Adrenal gland (tissue), 12 donors: Measurements from ENCODE around the gene HIVEP3. TPM values are rescaled to one million over a fixed set of nuclear protein-coding genes. Genes with fewer than 3 reads are reported as not detected.

Source experiments
- DNase-seq, 7 donors: peaks; one replicate each; pipeline ENCODE4 v3.0.0-alpha.2; 2019 to 2020
- H3K27ac ChIP-seq, 5 donors: fragments of 200-600 bp; sonication (generic) in 4 of 5; 1 replicate in 3 of 5; 2 replicates in 2 of 5; pipeline versions ENCODE4 v1.5.1 to v1.8.0; 2016 to 2020; ENCODE audit warnings: mild to moderate bottlenecking in 1 of 5
- H3K27me3 ChIP-seq: fragments of 200-600 bp; 2 replicates; pipeline ENCODE4 v1.8.0; 2021
- H3K36me3 ChIP-seq, 2 donors: fragments of 200-600 bp; replicated peaks in 1 of 2; 1 replicate in 1 of 2; 2 replicates in 1 of 2; pipeline versions ENCODE4 v1.5.1 to v1.8.0; 2018 to 2022
- H3K4me1 ChIP-seq, 2 donors: fragments of 200-600 bp; replicated peaks in 1 of 2; 1 replicate in 1 of 2; 2 replicates in 1 of 2; pipeline versions ENCODE4 v1.5.1 to v1.8.0; 2018 to 2021
- H3K4me3 ChIP-seq, 4 donors: fragments of 200-600 bp; sonication (generic) in 3 of 4; one replicate each; pipeline ENCODE4 v1.5.1; 2016 to 2018
- H3K9me3 ChIP-seq, 3 donors: fragments of 200-600 bp; sonication (generic) in 1 of 3; replicated peaks in 1 of 3; 1 replicate in 2 of 3; 2 replicates in 1 of 3; pipeline versions ENCODE4 v1.5.1 to v1.8.0; 2016 to 2021
- POLR2A ChIP-seq, 2 donors: fragments of 450-650 bp; IDR thresholded peaks; one replicate each; pipeline ENCODE4 v1.6.1; 2017; ENCODE audit warnings: antibody characterized with exemption in 2 of 2, mild to moderate bottlenecking in 2 of 2, moderate library complexity in 1 of 2
- WGBS, 4 donors: extraction: QIAGEN DNeasy Blood & Tissue Kit in 2 of 4; methylation state at CpG; one replicate each; pipeline versions ENCODE4 v1.1.5 to v1.1.7; 2013 to 2017; 5-methylcytosine and 5-hydroxymethylcytosine counted together
- intact Hi-C, 2 donors: fragments of 100-400 bp; cut with DNase I; formaldehyde crosslinking; loops; one replicate each; pipeline versions ENCODE4 v1.14.1 to v1.15.0; 2022 to 2023
- polyA plus RNA-seq, 3 donors: library from polyadenylated mRNA; stranded (reverse); fragments of 200-250 nt in 2 of 3; fragments of 350-450 nt in 1 of 3; fragmentation: Illumina TruSeq in 1 of 3; extraction: RNeasy Lipid Tissue Mini Kit (QIAGEN cat#74804) in 1 of 3; gene quantifications; one replicate each; pipeline ENCODE4 v1.2.3, GENCODE V29; 2013 to 2014
- total RNA-seq, 9 donors: library from RNA; depleted of rRNA in 4 of 9; stranded (reverse); fragments of >200 nt in 4 of 9; fragments of 120-200 nt in 1 of 9; fragmentation: NEBNext Ultra II Directional in 1 of 9; extraction: Animal tissue kit (Norgen Biotek cat#: 25700) in 1 of 9; gene quantifications; one replicate each; pipeline versions ENCODE4 v1.1.0 to v1.2.4, GENCODE V29; 2013 to 2023
- TF ChIP-seq, protein P1 (sequence below), 6 experiments: fragments of 450-650 bp in 4 of 6; fragments of 200-600 bp in 2 of 6; sonication (generic) in 1 of 6; IDR thresholded peaks; 1 replicate in 5 of 6; 2 replicates in 1 of 6; pipeline versions ENCODE4 v1.5.1 to v1.8.0; 2016 to 2021; ENCODE audit warnings: antibody characterized with exemption in 6 of 6, mild to moderate bottlenecking in 2 of 6, moderate library complexity in 1 of 6
- donor health status: healthy with polysubstance abuse.
- donor health status: Bipolar disorder and iron deficiency.
- donor health status: DM: yes; HTN: yes; CAD: no.
- donor health status: DM: no; HTN: no; CAD: no.
- donor health status: DM: no; HTN: no; CAD: no.
- donor health status: DM: yes; HTN: yes; CAD: no.

HIVEP3 gene
- total and polyA plus RNA-seq, 12 donors, result 3.2 to 7.7 (median 7.0) TPM

DNA sequence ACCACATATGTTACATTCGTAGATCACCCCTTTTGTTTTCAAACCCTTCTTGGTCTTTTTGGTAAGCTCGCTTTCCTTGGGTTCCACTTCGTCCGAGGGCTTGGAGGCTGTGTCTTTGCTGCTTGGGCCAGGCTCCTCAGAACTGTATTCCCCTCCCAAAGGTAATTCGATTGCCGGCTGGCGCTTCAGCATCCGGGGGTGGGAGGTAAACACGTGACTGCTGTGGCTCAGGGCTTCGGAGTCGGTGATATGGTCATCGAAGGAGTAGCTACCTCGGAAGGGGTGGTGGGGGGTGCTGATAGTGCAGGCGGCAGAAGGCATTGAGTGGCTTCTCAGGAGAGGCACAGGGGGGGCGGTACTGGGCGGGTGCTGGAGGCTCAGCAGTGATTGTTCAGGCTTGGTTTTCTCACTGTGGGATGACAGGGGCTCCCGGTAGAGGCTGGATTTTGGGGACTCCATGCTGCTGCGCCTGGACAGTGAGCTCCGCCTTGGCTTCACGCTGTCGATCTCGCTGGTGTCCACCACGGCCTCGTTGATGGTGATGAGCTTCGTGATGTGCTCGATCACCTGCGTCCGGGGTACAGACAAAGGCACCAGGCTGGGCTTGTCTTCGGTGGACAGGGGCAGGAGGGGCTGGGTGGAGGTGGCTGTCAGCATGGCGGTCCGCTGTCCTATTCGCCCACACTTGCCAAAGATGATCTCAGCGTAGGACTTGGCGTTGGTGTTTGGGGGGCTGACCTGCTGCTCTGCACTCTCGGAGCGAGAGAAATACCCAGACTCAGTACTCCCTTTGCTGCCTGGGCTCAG is 335.7 kb downstream of the HIVEP3 start:
- no peaks in the 10 kb centered on the region for H3K4me1 ChIP-seq
- 89 to 92% (median 92%) methylated on average over 26 to 36 of the region's 36 CpGs for WGBS, 4 donors

DNA sequence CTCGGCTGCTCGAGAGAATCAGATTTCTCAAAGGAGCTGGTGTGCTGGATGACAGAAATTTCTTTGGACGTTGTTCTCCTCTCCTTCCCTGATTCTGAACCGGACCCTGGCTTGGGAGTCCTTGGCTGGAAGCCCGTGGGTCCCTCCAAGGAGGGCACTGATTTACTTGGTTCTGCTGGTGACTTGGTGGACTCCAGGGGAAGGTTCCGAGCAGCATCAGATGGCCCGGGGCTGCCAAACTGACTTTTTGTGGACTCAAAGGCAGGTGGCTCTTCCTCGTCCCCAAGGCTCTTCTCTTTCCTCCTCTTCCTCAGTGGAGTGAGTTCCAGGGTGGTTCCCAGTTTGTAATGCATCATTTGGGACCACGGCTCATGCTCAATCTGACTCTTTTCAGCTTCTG is 336.4 kb downstream of the HIVEP3 start:
- no peak for DNase-seq
- Histone ChIP-seq H3K4me3 (no peak overlapping the region), H3K4me1 (no peaks in the 10 kb centered on the region), H3K9me3 (no peaks in the 10 kb centered on the region), H3K27ac (no peak overlapping the region), H3K36me3 (no peaks in the 10 kb centered on the region), H3K27me3 (no peaks in the 10 kb centered on the region)
- intact Hi-C loops, result no loop called here
- no peak for TF ChIP-seq POLR2A (IDR thresholded peaks at IDR 0.05)
- TF ChIP-seq, protein P1, sequence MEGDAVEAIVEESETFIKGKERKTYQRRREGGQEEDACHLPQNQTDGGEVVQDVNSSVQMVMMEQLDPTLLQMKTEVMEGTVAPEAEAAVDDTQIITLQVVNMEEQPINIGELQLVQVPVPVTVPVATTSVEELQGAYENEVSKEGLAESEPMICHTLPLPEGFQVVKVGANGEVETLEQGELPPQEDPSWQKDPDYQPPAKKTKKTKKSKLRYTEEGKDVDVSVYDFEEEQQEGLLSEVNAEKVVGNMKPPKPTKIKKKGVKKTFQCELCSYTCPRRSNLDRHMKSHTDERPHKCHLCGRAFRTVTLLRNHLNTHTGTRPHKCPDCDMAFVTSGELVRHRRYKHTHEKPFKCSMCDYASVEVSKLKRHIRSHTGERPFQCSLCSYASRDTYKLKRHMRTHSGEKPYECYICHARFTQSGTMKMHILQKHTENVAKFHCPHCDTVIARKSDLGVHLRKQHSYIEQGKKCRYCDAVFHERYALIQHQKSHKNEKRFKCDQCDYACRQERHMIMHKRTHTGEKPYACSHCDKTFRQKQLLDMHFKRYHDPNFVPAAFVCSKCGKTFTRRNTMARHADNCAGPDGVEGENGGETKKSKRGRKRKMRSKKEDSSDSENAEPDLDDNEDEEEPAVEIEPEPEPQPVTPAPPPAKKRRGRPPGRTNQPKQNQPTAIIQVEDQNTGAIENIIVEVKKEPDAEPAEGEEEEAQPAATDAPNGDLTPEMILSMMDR (IDR thresholded peaks at IDR 0.05), result no peak
- whole genome bisulfite sequencing, 4 donors, result 83 to 97% (median 89%) methylated on average over 9 of the region's 9 CpGs

More for the DNA sequence above, 335.7 kb downstream of the HIVEP3 start:
- no peak for DNase-seq
- no peaks in the 10 kb centered on the region for H3K27me3 ChIP-seq
- H3K4me3 ChIP-seq, result no peak overlapping the region
- no peaks in the 10 kb centered on the region for H3K36me3 ChIP-seq
- TF ChIP-seq, protein P1 (IDR thresholded peaks at IDR 0.05), result no peak
- TF ChIP-seq POLR2A (IDR thresholded peaks at IDR 0.05), result no peak
- no peak overlapping the region for H3K27ac ChIP-seq
- no peaks in the 10 kb centered on the region for H3K9me3 ChIP-seq
- intact Hi-C loops, result no loop called here

DNA sequence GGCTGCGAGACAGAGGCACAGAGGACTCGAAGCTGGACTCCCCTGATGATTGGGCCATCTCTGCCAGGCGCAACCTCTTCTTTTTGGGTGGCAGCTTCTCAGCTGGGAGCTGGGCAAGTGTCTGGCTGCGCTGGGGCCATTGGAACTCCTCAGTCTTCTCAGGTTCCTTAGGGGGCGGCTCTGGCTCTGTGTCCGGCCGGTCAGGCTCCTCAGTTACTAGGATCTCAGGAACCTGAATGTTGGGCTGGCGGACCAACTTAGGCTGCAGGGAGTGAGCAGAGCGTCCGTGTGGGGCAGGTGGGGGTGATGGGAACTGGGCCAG is 336.8 kb downstream of the HIVEP3 start:
- no peak overlapping the region for H3K27ac ChIP-seq
- TF ChIP-seq POLR2A (IDR thresholded peaks at IDR 0.05), result no peak
- TF ChIP-seq, protein P1 (IDR thresholded peaks at IDR 0.05), result no peak
- no peak overlapping the region for H3K4me3 ChIP-seq
- no peaks in the 10 kb centered on the region for H3K9me3 ChIP-seq
- no peaks in the 10 kb centered on the region for H3K4me1 ChIP-seq
- intact Hi-C loops, result no loop called here
- DNase-seq, result no peak
- WGBS, 4 donors, result 91 to 97% (median 93%) methylated on average over 9 to 10 of the region's 10 CpGs
- no peaks in the 10 kb centered on the region for H3K36me3 ChIP-seq
- H3K27me3 ChIP-seq, result no peaks in the 10 kb centered on the region

DNA sequence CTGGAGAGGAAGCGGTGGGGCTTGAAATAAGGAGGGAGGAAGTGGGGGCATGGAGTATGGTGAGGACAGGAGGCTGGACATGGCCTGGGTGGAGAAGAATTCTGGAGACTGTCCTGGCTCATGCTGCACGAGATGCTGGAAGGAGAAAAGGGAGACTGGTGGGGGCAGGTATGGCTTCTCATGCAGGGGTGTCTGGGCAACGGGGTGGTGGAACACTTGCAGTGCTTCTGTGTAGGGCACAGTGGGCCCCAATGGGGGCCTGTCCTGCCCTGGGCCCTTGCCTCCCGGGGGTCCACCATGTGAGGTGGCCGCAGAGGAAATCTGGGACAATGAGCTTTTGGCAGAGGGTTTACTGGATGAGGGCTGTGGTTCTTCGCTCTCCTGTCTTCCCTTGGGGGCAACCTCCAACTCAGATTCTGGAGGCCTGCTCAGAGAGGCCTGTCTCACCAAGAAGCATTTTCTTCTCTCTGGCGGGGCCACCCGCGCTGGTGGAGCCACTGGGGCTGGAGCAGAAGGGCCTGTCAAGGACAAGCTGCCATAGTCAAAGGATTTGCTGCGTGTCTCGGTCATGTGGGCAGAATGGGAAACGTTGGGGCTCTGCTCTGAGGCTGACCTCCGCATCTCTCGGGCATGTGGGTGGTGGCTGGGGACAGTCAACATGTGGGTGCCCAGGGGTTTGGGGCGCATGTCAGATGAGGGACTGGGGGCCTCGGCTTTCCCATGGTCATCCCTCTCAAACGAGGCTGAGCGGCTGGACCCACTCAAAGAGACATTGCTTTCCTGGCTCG is 337.3 kb downstream of the HIVEP3 start:
- intact Hi-C loops, result no loop called here
- 89 to 93% (median 91%) methylated on average over 18 to 19 of the region's 19 CpGs for WGBS, 4 donors
- TF ChIP-seq, protein P1 (IDR thresholded peaks at IDR 0.05), result no peak
- Histone ChIP-seq H3K4me1 (no peaks in the 10 kb centered on the region), H3K4me3 (no peak overlapping the region), H3K27ac (no peak overlapping the region), H3K36me3 (no peaks in the 10 kb centered on the region), H3K27me3 (no peaks in the 10 kb centered on the region), H3K9me3 (no peaks in the 10 kb centered on the region)
- no peak for DNase-seq
